Activated T-helper 1 cell treated with anti-CD3 and anti-CD28 coated beads, Interleukin-2, amount 50 U/mL, for 16 hours (primary cell): ENCODE measurements around the gene CLDN1.
A peak's percentile ranks its signal among the peaks of the same experiment; 100 is the strongest.

Experiments
- DNase-seq, 2 donors: peaks; one replicate each; pipeline ENCODE4 v3.0.0-alpha.2; 2020; ENCODE audit warnings: low read depth in 1 of 2, low spot score in 1 of 2

The CLDN1 gene

GRCh38 chr3:190333961-190334360, 11.7 kb upstream of the CLDN1 start:
- DNase-seq = no peak

DNA sequence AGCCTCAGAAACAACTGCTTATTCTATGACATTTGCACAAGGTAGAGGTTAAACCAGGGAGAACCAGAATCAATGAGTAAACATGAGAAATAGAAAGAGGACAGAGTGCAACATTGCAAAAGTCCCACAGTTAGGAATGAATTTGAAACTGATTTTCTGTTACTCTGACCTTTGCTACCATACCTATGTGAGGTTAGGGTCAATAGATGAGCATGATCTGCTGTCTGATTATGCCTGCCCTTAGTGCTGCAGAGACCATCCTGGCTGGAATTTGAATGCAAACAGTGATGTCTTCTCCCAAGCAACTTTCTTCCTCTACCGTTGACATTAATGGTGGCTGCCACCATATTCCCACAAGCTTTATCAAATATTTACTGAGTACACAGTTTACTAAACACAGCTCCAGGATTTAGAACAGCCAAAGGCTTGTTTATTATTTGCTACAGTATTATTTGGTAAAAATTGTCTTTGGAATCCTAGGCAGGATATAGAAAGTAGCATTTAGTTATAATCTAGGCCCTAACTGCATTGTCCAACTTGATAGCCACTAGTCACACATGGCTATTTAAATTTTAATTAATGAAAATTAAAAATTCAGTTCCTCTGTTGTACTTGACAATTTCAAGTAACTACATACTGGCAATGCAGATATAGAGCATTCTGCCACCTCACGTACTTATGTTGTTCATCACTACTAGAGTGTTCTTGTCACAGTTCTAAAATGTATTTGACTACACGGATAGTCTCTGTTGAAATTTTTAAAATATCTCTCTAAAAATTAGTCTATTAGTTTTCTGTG, 8.9 kb upstream of the CLDN1 start:
- DNase-seq = no peak

GRCh38 chr3:190326930-190327329, 4.7 kb upstream of the CLDN1 start:
- no peak for DNase-seq

- no peak for DNase-seq
Observed at GRCh38 chr3:190326361-190326760, 4.1 kb upstream of the CLDN1 start.

DNA sequence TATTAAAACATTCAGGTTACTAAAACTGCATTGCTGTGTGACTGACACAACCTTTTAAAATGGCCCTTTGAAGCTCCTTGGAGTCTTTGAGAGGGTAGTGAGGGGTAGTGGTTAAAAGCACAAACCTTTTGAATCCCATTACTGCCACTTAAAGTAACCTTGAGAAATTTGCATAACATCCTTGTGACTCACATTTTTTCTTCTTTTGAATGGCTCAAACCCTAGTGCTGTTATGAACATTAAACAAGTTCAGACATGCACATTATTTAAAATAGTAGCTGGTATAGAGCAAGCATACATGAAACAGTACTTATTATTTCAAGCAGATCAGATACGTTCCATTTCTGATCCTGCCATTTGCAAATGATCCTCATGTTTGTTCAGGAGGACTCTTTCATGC, 3.7 kb upstream of the CLDN1 start:
- DNase-seq = no peak

GRCh38 chr3:190323246-190323626, 990 bp upstream of the CLDN1 start:
- DNase-seq = no peak

DNA sequence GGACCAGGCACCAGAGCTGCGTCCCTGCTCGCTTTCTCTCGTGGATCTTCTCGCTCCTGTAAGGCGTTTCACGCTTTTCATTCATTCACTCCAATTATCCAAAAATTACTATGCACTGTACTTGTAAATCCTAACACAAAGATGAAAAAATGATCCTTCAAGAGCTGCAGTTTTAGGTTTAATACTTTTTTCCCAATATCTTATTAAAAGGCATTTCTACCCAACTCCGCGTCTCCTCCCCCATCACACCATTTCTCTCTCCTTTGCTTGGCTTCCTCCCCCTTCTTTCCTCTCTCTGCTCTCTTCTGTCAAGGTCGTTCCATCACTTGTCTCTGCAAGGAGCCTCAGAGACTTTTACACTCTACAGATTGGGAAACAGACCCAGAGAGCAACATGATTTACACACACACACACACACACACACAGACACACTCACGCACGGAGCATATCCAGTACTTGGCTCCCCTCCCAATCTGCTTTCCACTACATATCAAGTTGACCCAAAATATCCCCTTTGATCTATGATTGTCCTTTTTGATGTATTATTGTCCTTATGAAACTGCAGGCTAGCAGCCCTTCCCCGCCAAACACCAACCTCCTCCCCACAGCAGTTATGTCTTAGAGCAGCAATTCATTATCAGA, 479 bp upstream of the CLDN1 start:
- no peak for DNase-seq

- no peak for DNase-seq
Observed at GRCh38 chr3:190320594-190321362, 1.5 kb downstream of the CLDN1 start.

- peak in 1 of 2 donors; percentile 9 for DNase-seq
Observed at GRCh38 chr3:190319660-190320059, 2.6 kb downstream of the CLDN1 start.

DNA sequence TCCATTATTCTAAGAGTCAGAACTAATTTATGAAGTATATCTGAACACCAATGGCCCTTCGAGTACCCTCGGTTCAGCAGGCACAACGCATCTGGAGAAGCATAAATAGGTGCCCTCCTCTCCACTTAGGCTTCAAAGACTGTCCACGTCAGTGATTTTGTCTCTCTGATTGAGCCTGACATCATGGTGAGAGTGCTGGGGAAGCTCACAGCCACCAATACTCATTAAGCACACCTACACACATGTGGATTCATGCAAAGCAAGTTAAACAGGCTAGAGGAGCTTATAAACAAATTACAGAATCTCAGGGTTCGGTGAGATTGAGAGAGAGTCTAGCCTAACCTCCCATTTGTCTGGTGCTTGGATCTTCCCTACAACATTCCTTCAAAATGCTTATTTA, 3.6 kb downstream of the CLDN1 start:
- no peak for DNase-seq

DNA sequence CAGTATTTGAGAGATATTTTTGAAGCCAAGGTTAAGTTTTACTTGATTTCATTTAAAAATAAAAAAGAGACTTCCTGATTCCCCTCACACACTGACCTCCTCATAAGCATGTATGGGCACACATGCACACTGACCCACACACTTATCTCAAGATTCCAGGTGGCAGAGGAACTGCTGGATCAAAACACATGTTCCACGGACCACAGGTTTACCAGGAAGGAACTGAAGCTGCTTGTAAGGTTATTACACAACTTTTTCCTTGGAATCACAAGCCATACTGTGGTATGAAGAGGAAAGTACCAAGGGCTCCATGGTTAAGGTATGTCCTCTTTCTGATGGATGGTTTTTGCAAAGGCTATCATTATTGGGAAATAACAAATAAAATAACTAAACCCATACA, 7.5 kb downstream of the CLDN1 start:
- no peak for DNase-seq

DNA sequence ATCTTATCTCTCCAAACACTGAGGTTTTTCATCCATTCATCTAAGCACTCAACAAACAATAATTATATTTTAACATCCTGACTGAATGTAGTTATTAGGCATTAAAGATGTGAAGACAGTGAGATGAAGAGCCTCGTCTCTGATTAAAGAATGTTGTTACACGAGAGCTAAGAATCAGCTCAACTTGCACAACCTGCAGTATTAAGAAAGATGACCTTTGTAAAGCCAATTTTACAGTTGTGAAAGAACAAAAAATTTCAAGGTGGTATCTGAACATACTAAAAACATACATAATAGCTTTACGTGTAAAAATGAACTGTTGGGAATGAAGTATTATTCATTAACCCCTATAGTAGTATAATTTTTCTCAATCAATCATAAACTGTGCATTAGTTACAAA, 12.8 kb downstream of the CLDN1 start:
- DNase-seq = no peak

- no peak for DNase-seq
Observed at GRCh38 chr3:190308154-190308553, 14.1 kb downstream of the CLDN1 start.

- no peak for DNase-seq
Observed at GRCh38 chr3:190307164-190307545, 15.1 kb downstream of the CLDN1 start.

- DNase-seq = no peak
Observed at GRCh38 chr3:190306513-190307163, 15.6 kb downstream of the CLDN1 start.

GRCh38 chr3:190306026-190306425, 16.2 kb downstream of the CLDN1 start:
- no peak for DNase-seq

DNA sequence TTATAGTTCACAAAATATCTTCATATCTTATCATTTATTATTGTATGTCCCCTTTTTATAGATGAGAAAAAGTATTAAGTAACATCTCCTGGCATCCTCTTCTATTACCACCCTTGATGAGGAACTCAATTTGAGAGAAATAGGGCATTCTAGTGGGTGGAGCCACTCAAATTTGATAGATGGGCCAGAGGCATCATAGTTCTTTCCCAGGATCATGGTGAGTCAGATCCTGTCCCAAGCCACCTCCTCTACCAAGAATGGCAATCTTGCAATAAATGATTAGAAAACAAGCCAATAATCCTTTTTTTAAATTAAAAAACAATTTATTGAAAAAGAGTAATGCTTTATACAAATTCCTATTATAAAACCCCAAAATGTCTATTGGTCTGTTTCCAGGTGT, 16.8 kb downstream of the CLDN1 start:
- no peak for DNase-seq

GRCh38 chr3:190303884-190304283, 18.4 kb downstream of the CLDN1 start:
- no peak for DNase-seq

DNA sequence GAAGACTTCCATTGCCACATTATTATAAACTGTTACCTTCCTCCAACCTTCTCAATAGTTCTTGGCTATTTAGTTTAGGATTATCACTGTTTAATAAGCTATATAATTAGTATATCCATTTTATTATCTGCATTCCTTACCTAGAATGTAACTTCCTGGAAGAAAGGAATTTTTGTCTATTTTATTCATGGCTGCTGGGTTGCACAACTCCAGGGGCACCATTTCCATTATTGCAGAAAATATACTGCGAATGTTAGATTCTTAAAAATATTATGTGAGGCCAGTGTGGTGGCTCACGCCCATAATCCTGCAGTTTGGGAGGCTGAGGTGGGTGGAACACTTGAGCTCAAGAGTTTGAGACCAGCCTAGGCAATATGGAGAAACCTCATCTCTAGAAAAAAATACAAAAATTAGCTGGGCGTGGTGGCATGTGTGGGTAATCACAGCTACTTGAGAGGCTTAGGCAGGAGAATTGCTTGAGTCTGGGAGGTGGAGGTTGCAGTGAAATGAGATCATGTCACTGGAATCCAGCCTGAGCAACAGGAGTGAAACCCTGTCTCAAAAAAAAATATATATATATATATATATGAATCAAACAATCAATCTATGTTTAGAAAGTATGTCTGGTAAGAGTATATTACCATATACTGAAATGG, 19.9 kb downstream of the CLDN1 start:
- no peak for DNase-seq

- DNase-seq = no peak
Observed at GRCh38 chr3:190301591-190301990, 20.7 kb downstream of the CLDN1 start.

DNA sequence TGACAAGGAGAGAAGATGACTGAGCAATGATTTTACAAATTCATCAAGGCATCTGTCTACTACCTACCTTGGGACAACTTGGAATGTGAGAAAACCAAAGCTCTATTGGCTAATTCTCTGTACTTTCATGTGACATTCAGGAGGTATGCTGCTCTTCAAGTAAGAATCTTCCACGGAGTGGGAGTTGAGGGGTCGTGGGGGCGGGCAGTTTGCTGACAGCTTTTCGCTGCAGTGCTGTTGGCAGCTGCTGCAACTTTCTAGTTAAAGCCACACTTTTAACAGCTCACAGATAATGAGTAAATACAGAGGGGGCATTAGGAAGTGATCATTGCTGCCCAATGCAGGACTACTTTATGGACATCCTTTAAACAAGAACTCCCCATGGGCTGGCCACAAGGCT, 22.3 kb downstream of the CLDN1 start:
- no peak for DNase-seq
